ENCODE measurements around the gene CDC45.

CDC45 gene

GRCh38 chr22:19496324-19496630 is 16.6 kb downstream of the CDC45 start:
- DNase-seq = no peak

- DNase-seq = no peak
Observed at GRCh38 chr22:19497245-19497644, 17.5 kb downstream of the CDC45 start.

DNA sequence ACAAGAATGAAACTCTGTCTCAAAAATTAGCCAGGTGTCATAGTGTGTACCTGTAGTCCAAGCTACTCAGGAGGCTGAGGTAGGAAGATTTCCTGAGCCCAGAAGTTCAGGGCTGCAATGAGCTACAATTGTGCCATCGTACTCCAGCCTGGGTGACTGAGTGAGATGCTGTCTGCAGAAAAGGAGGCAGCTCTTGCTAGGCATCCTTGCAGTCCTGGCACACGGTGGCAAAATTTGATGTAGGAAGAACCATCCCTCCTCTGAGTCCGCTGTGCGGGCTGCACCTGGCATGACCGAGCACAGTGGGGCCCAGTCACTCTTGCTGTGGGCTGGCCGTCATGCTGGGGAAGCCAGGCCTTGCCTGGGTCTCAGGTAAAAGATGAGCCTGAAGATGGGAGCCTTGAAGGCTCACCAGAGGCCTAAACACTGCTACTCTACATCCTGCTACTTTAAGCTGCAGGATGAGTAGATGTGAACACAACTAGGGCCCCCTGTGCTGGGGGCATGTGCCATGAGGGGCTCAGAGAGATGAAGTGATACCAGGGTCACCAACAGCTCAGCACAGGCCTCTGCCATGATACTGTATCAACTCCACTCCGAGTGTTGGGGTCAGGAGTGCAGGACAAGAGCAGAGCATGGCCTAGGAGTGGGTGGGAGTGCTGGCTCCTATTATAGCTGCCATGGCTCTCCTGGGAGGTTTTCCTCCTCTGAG is 18.6 kb downstream of the CDC45 start:
- no peak for DNase-seq

GRCh38 chr22:19498866-19499190 is 19.1 kb downstream of the CDC45 start:
- DNase-seq = no peak

DNA sequence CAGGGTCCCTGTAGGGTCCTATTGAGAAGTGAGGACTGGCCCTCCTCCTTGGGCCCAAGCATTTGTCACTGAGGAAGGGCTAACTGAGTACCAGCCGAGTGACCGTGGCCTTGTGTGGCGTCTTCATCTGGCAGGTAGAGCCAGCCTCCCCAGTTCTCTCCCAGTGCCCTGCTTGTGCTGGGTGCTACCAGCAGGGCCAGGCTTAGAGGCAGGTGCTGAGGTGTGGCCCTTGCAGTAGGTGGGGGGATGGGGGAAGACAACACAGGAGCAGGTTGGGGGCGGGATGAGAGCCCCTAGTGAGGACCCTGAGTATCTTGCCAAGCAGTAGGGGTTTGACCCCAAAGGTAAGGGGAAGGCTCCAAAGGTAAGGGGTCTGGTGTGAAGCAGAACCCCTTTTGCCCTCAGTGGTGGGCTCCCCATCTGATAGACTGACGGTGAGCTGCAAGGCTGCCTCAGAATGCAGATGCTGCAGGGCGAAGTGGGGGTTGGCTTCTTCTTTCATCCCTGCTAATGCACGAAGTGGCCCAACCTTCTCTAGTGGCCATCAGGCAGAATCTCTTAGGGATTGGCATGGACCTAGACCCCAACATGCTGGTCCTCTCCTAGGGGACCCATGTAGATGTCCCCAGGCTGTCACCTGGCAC is 19.6 kb downstream of the CDC45 start:
- no peak for DNase-seq

DNA sequence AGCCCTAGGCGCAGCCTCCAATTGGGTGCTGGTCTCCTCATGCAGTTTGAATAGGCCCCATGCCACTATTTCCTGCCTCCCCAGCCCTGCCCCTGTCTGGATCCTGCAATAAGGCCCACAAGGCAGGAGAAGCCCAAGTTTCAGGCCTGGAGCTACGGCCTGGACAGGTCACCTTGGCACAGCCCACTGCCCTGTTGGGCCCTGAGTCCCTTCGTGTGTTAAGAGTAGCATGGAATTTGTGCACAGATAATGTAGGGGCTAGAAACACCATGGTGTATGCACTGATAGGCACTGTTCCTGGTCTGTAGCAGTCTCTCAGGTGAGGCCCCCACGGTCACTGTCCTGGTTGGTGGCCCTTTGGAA is 20.1 kb downstream of the CDC45 start:
- DNase-seq = no peak

GRCh38 chr22:19501897-19502447 is 22.3 kb downstream of the CDC45 start:
- DNase-seq = no peak

- no peak for DNase-seq
Observed at GRCh38 chr22:19503367-19503766, 23.6 kb downstream of the CDC45 start.

DNA sequence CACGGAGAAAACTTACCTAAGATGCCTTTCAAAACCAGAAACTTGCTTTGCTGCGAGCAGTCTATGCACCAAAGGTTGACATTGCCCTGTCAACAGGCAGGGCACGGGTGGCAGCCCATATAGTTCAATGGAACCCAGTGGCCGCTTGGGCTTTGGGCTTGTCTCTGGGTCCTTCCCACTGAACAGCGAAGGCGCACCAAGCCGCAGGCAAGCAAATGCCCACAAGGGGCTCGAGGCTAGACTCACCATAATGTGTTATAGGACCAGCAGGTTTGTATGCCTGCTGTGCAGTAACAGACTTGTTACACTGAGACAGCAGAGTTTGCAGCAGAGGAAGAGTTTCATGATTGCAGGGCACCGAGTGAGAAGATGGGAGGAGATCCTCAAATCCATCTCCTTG is 24.1 kb downstream of the CDC45 start:
- DNase-seq = no peak

- no peak for DNase-seq
Observed at GRCh38 chr22:19504900-19505734, 25.4 kb downstream of the CDC45 start.

DNA sequence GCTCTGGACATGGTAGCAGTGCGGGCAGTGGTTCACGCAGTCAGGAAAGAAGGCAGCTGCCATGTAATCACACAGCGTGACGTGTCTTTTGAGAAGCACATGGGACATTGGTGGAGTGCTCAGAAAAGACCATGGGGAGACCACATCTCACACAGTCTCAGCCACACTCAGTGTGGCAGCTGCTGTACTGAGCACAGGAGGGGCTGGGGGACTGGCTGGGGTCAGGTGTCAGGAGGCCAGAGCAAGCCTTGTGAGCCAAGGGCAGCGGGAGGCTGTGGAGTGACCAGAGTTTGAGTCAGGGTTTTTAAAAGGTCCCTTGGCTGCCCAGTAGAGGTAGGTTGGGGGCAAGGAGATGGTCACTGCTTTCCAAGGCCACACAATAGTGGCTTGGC is 26.0 kb downstream of the CDC45 start:
- no peak for DNase-seq

DNA sequence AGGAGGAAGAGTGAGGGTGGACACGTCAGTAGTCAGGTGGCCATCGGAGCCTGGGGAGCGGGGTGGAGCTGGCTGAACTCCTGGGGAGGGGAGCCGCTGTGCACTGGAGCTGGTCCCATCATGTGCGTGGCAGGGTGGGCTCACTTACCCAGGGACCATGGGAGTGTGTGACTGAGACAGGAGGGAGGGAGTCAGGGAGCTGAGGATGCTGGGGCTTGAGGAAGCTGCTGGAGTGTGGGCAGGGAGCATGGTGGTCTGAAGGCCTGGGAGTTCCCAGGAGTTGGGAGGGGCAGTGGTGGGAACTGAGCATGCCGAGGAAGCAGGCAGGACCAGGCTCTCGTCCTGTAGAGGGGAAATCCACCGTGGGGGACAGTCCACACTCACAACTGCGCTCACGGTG is 26.5 kb downstream of the CDC45 start:
- DNase-seq = no peak

DNA sequence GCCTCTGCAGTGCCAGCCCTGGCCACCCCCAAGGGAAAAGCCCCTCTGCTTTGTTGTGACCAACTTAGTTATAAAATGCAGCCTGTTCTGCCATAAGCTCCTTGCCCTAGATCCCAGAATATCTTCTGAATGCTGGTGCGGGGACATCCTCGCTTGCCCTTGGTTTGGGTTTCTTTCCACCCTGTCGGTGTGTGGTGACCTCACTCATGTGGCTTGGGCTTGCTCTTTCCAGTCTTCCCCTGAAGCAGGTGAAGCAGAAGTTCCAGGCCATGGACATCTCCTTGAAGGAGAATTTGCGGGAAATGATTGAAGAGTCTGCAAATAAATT is 27.8 kb downstream of the CDC45 start:
- DNase-seq = no peak

DNA sequence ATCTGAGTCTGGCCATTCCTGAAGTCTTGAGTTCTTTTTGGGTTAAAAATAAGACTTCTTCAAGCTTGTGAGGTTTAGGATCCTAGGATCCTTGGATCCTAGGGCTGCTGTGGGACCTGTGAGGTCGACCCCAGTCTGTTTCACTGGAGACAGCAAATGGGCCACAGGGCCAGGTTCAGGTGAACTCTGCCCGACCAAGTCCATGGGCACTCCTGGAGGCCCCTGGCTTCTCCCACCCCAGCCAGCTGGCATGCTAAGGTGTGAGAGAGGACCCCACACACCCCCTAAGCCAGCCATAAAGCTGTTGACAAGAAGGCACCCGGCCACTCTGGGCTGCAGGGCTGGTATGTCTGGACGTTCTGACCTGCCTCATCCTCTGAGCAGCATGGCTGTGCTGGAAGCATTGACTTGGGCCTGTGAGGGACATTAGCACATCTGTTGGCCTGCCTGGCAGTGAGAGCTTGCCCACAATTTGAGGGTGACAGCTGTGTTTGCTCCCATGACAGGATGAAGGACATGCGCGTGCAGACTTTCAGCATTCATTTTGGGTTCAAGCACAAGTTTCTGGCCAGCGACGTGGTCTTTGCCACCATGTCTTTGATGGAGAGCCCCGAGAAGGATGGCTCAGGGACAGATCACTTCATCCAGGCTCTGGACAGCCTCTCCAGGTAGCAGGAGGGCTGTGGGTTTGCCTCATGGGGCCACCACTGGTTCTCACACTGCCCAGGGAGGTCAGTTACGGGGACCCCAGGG is 28.5 kb downstream of the CDC45 start:
- no peak for DNase-seq

DNA sequence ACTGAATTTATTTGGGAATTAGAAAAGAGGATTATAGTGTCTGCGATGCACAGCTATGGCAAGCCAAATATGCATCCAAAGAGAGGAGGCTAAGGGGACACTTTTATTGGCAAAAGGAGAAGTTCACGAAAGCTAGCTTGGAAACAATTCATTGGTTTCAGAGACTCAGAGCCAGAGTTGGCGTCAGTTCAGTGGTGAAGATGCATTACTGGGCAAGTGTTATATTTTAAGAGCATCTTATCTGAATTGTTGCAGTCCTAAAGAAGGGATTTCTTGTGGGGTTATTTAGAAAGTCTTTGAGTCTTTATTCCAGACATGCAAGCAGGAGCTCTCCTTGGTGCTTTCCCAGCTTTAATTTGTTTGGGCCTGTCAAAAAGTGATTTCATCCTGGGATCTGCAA is 29.5 kb downstream of the CDC45 start:
- no peak for DNase-seq

- DNase-seq = no peak
Observed at GRCh38 chr22:19509923-19510322, 30.2 kb downstream of the CDC45 start.

DNA sequence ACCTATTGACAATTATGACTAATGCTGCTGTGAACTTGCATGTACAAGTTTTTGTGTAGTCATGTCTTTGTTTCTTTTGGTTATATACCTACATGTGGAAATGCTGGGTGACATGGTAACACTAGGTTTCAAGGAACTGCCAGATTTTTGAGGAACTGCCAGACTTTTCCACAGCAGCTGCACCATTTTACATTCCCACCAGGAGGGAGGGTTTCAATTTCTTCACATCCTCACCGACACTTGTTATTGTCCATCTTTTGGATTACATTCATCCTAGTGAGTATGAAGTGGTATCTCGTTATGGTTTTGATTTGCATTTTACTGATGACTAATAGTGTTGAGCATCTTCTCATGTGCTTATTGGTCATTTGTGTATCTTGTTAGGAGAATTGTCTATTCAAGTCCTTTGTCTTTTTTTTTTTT is 31.2 kb downstream of the CDC45 start:
- DNase-seq = no peak

GRCh38 chr22:19513823-19514222 is 34.1 kb downstream of the CDC45 start:
- DNase-seq = no peak

- no peak for DNase-seq
Observed at GRCh38 chr22:19514831-19515565, 35.3 kb downstream of the CDC45 start.

DNA sequence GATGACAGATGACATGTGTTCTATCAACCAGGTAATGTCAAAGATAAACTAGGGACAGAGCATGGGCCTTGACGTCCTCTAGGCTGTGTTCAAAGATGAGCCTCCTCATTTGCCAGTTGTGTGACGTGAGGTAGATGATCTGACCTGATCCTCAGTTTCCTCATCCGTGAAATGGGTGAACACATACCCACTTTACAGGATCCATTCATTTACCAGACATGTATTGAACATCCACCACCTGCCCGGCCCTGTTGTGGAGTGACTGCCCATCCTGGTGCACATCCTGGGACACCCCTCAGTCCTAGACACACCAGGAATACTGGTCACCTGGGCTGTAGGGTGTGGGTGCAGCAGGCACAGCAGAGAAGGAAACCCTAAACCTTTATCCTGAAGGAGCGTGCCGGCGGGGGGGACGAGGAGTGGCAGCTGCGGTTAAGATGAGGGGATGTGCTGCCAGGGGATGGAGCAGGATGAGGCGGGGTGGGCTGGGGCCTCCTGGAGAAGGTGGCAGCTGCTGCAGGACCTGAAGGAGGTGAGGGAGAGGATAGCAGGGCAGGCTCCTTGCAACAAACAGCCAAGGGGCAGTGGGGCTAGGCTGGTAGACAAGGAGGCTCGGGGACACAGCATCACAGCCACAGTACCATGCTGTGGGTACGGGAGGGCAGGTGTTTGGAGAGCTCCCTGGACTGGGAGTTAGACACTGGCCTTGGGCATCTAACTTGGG is 36.1 kb downstream of the CDC45 start:
- no peak for DNase-seq

- DNase-seq = no peak
Observed at GRCh38 chr22:19516378-19517170, 36.9 kb downstream of the CDC45 start.

Data from CD4-positive, alpha-beta T cell treated with Interleukin-4 for 4 hours (primary cell).